IMR-90 (cell line): ENCODE results near the gene TMEM95. TPM values are rescaled to one million over a fixed set of nuclear protein-coding genes. Genes with fewer than 3 reads are reported as not detected.

ENCODE experiments used
- ATAC-seq: fragments of 200-7000 bp; cut with Tn5 transposase; 2 replicates; pipeline ENCODE4 v1.9.1; 2020; ENCODE audit warnings: low read depth, mild to moderate bottlenecking, moderate library complexity
- BruUV-seq: library from RNA; stranded (reverse); fragments of 400-500 nt; replicated peaks from 2 replicates; lab custom pipeline; 2021; lab: Mats Ljungman, UMichigan
- CTCF ChIA-PET: fragments of 300-600 bp; formaldehyde crosslinking; extraction: SDS; loops from one replicate; lab custom pipeline; 2021; ENCODE audit warnings: antibody characterized with exemption; lab: Yijun Ruan, JAX
- POLR2A ChIA-PET: fragments of 300-600 bp; sonication (Branson Sonifier 250); formaldehyde crosslinking; loops from one replicate; lab custom pipeline; 2022; ENCODE audit warnings: antibody characterized with exemption; ENCODE audit not compliant: unreplicated experiment; lab: Charles Lee
- DNase-seq: peaks from one replicate; pipeline ENCODE4 v3.0.0; 2013
- H2AFZ ChIP-seq: replicated peaks from 2 replicates; pipeline ENCODE3; 2013; ENCODE audit warnings: low read length, mild to moderate bottlenecking; ENCODE audit not compliant: poor library complexity
- H2AK5ac ChIP-seq: 2 replicates; pipeline ENCODE4 v1.6.1; 2013; ENCODE audit warnings: low read depth, low read length, inconsistent platforms
- H2AK9ac ChIP-seq: replicated peaks from 2 replicates; pipeline ENCODE3; 2013; ENCODE audit warnings: mild to moderate bottlenecking, low read depth, low read length, moderate library complexity; ENCODE audit not compliant: poor library complexity
- H2BK120ac ChIP-seq: 2 replicates; pipeline ENCODE4 v1.6.1; 2013; ENCODE audit warnings: low read depth, low read length, inconsistent platforms
- H2BK15ac ChIP-seq: 3 replicates; pipeline ENCODE4 v1.6.1; 2013; ENCODE audit warnings: low read depth, low read length, inconsistent platforms
- H2BK20ac ChIP-seq: 2 replicates; pipeline ENCODE4 v1.6.1; 2013; ENCODE audit warnings: low read depth, mild to moderate bottlenecking, inconsistent platforms, low read length, moderate library complexity
- H2BK5ac ChIP-seq: 2 replicates; pipeline ENCODE4 v1.6.1; 2013; ENCODE audit warnings: mild to moderate bottlenecking, low read depth, low read length, inconsistent platforms; ENCODE audit not compliant: poor library complexity, severe bottlenecking
- H3K14ac ChIP-seq: replicated peaks from 2 replicates; pipeline ENCODE4 v1.6.1; 2013; ENCODE audit warnings: low read depth, low read length, inconsistent platforms
- H3K18ac ChIP-seq: 2 replicates; pipeline ENCODE4 v1.6.1; 2013; ENCODE audit warnings: low read depth, low read length, control low read depth
- H3K23ac ChIP-seq: 2 replicates; pipeline ENCODE4 v1.6.1; 2013; ENCODE audit warnings: low read depth, low read length, inconsistent platforms
- H3K27ac ChIP-seq: 2 replicates; pipeline ENCODE4 v1.5.1; 2013; ENCODE audit warnings: mild to moderate bottlenecking, control low read depth, low read length; ENCODE audit not compliant: insufficient read depth
- H3K27me3 ChIP-seq: 2 replicates; pipeline ENCODE4 v1.6.1; 2013; ENCODE audit warnings: low read length; ENCODE audit not compliant: control insufficient read depth, insufficient read depth
- H3K36me3 ChIP-seq: 2 replicates; pipeline ENCODE4 v1.6.1; 2013; ENCODE audit warnings: low read length, mixed read lengths; ENCODE audit not compliant: control insufficient read depth, insufficient read depth
- H3K4ac ChIP-seq: 2 replicates; pipeline ENCODE4 v1.6.1; 2013; ENCODE audit warnings: low read depth, low read length, inconsistent platforms
- H3K4me1 ChIP-seq: 2 replicates; pipeline ENCODE4 v1.6.1; 2013; ENCODE audit warnings: low read length, mixed read lengths; ENCODE audit not compliant: control insufficient read depth, insufficient read depth
- H3K4me2 ChIP-seq: 2 replicates; pipeline ENCODE4 v1.6.1; 2013; ENCODE audit warnings: low read depth, mild to moderate bottlenecking, control low read depth, low read length, moderate library complexity
- H3K4me3 ChIP-seq: 2 replicates; pipeline ENCODE4 v1.5.1; 2013; ENCODE audit warnings: low read depth, mild to moderate bottlenecking, control low read depth, low read length, moderate library complexity; ENCODE audit not compliant: insufficient read depth
- H3K56ac ChIP-seq: 2 replicates; pipeline ENCODE4 v1.6.1; 2013; ENCODE audit warnings: low read length, inconsistent platforms; ENCODE audit not compliant: insufficient read depth; ENCODE audit errors: extremely low read depth
- H3K79me1 ChIP-seq, 2 experiments: 2 replicates each; pipeline ENCODE4 v1.6.1; 2013; ENCODE audit warnings: low read length in 2 of 2, inconsistent platforms in 1 of 2, low read depth in 1 of 2
- H3K9ac ChIP-seq: 2 replicates; pipeline ENCODE4 v1.6.1; 2013; ENCODE audit warnings: low read depth, low read length, control low read depth
- H3K9me1 ChIP-seq: 2 replicates; pipeline ENCODE4 v1.6.1; 2013; ENCODE audit warnings: low read length, inconsistent platforms; ENCODE audit not compliant: insufficient read depth
- H3K9me3 ChIP-seq: 2 replicates; pipeline ENCODE4 v1.6.1; 2013; ENCODE audit warnings: low read length; ENCODE audit not compliant: control insufficient read depth, insufficient read depth
- H4K20me1 ChIP-seq: 2 replicates; pipeline ENCODE4 v1.6.1; 2013; ENCODE audit warnings: low read length, inconsistent platforms; ENCODE audit not compliant: insufficient read depth
- H4K5ac ChIP-seq: 2 replicates; pipeline ENCODE4 v1.6.1; 2013; ENCODE audit warnings: mild to moderate bottlenecking, low read depth, low read length, control low read depth
- H4K8ac ChIP-seq, 2 experiments: 2 replicates each; pipeline ENCODE4 v1.6.1; 2013; ENCODE audit warnings: low read depth in 2 of 2, low read length in 2 of 2, control low read depth in 1 of 2, inconsistent platforms in 1 of 2
- H4K91ac ChIP-seq: 2 replicates; pipeline ENCODE4 v1.6.1; 2013; ENCODE audit warnings: low read depth, low read length, inconsistent platforms; ENCODE audit not compliant: insufficient read depth
- CEBPB ChIP-seq: IDR thresholded peaks from 2 replicates; pipeline ENCODE4 v1.6.1; 2012; ENCODE audit warnings: low read depth, low read length, improper control_type of control experiment
- MXI1 ChIP-seq: IDR thresholded peaks from 2 replicates; pipeline ENCODE4 v1.6.1; 2012; ENCODE audit warnings: low read depth, mild to moderate bottlenecking, low read length, moderate library complexity, borderline replicate concordance
- USF2 ChIP-seq: fragments of 150-350 bp; IDR thresholded peaks from 2 replicates; pipeline ENCODE4 v1.6.1; 2017; ENCODE audit warnings: mild to moderate bottlenecking, antibody characterized with exemption, low read length, low read depth
- WGBS, 2 experiments: methylation state at CpG; one replicate each; pipeline versions ENCODE4 v1.1.5 to v1.1.7; 2013; ENCODE audit warnings: missing lambda C conversion rate in 2 of 2; ENCODE audit not compliant: insufficient read length in 1 of 2; ENCODE audit errors: extremely low coverage in 2 of 2; 5-methylcytosine and 5-hydroxymethylcytosine counted together
- dilution Hi-C: fragments of 300-500 bp; cut with HindIII; formaldehyde crosslinking; loops from one replicate; pipeline ENCODE4 v1.14.3; 2018; ENCODE audit warnings: low sequenced_read_pairs; ENCODE audit not compliant: unreplicated experiment
- in situ Hi-C: fragments of 300-500 bp; cut with MboI; formaldehyde crosslinking; loops from 3 replicates; pipeline ENCODE4 v1.14.3; 2019; ENCODE audit warnings: low sequenced_read_pairs, inconsistent platforms, mixed read lengths
- intact Hi-C: fragments of 100-400 bp; cut with micrococcal nuclease; formaldehyde crosslinking; loops from 2 replicates; pipeline ENCODE4 v1.10.0; 2022
- polyA plus RNA-seq, 3 experiments: library from polyadenylated mRNA; depleted of rRNA; stranded (reverse); fragments of >200 nt; gene quantifications; 2 replicates each; pipeline ENCODE4 v1.2.3, GENCODE V29; 2012; ENCODE audit warnings: low replicate concordance in 1 of 3
- total RNA-seq: library from RNA; depleted of rRNA; stranded (reverse); fragments of >200 nt; gene quantifications from 2 replicates; pipeline ENCODE4 v1.2.3, GENCODE V29; 2012

TMEM95 gene
- total and polyA plus RNA-seq, 2 of the 4 experiments (the other 2 are of a cell fraction), result not detected

- in situ Hi-C loops, result no loop called here
- no peak overlapping the region for H4K8ac ChIP-seq
- no peak overlapping the region for H2AK5ac ChIP-seq
- no peak overlapping the region for H3K18ac ChIP-seq
- no peak overlapping the region for H4K5ac ChIP-seq
- no peak overlapping the region for H3K23ac ChIP-seq
- no peak overlapping the region for H4K91ac ChIP-seq
- no peak overlapping the region for H3K14ac ChIP-seq
- H3K4me2 ChIP-seq, result no peak overlapping the region
- POLR2A ChIA-PET, result no interaction called here
- H3K4ac ChIP-seq, result no peak overlapping the region
- H2BK15ac ChIP-seq, result no peak overlapping the region
- WGBS, 2 experiments, result 88% methylated on average over 8 of the region's 15 CpGs; no CpG with 5 or more reads in 1 of the 2 experiments
- H3K56ac ChIP-seq, result no peak overlapping the region
- ATAC-seq (no peak), DNase-seq (no peak)
- H4K20me1 ChIP-seq, result peaks cover 7% of the 10 kb centered on the region
- no peak overlapping the region for H2BK20ac ChIP-seq
- BruUV-seq, result no TSS peak
- H3K9me3 ChIP-seq, result no peaks in the 10 kb centered on the region
- no peak overlapping the region for H2BK120ac ChIP-seq
- H3K9ac ChIP-seq, result no peak overlapping the region
- no peak overlapping the region for H3K4me3 ChIP-seq
- peaks cover 0 to 9% of the 10 kb centered on the region in 2 experiments; a peak in 1 of 4 replicates for H3K79me1 ChIP-seq
- H2BK5ac ChIP-seq, result no peak overlapping the region
- TF ChIP-seq USF2 (no peak), MXI1 (no peak), CEBPB (no peak)
- peaks cover 73% of the 10 kb centered on the region for H3K36me3 ChIP-seq
- CTCF ChIA-PET, result no interaction called here
- no peak overlapping the region for H3K27ac ChIP-seq
- intact Hi-C loops, result loop anchor here (10.0 kb wide), 1 partner anchor 243 kb away; the partner anchor contains the start of gene SENP3
- no peaks in the 10 kb centered on the region for H3K4me1 ChIP-seq
- dilution Hi-C loops, result no loop called here
- H2AK9ac ChIP-seq, result no peak overlapping the region
- no peaks in the 10 kb centered on the region for H3K27me3 ChIP-seq
- H2AFZ ChIP-seq, result no peak overlapping the region
- H3K9me1 ChIP-seq, result no peaks in the 10 kb centered on the region
Observed at GRCh38 chr17:7321466-7321865, 33.5 kb upstream of the TMEM95 start.
